UCSD-AML1 (cell line): Measurements from ENCODE around the gene TMEM196.
A peak's percentile ranks its signal among the peaks of the same experiment; 100 is the strongest.
"Not testable (repeated sequence)": the region's sequence is repeated elsewhere in the genome, so short reads cannot be mapped to it uniquely, and the experiment has no call there.

ENCODE experiments used
- DNase-seq: peaks from one replicate; lab custom pipeline; 2025; ENCODE audit not compliant: unreplicated experiment; lab: John Stamatoyannopoulos, UW

Gene TMEM196

DNA sequence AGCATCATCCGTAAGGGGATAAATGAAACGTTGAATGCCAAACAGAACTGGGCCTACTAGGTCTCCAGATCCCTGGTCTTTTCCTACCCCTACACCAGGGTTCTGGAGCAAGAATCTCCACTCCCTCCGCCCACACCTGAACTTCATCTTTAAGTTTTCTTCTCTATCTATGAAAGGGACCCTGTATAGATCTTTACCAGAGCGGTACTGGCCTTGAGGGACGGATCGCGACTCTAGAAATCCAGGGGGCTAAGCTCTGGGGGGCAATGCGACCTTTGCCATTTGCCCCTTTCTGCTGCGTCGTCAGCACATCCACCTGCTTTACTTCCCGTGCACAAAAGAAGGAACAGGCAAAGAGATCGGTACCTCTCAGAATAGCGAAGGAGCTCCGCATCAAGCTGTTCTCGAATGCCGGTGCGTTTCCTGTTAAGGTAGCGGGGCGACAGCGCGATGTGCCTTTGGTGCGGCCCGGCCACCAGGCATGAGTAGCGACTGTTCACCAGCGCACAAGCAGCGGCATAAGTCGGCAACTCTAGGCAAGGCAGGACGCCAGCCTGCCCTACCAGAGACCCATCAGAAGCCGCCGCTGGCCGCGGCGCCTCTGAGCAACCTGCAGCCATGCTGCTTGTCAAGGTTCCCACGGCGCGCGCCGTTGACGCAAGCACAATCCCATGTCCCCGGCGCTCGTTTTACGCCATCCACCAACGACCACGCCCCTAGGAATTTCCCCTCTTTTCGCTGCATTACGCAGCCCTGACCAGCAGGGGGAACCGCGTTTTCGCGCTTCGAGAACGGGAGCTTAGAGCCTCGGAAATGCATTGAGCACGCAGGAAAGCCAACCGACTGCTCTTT, 64.8 kb downstream of the TMEM196 start, which contains the start of gene POLR1F:
Gene POLR1F (minus strand): TSS at position 641 of the 852 bp plus-strand sequence. CDS start 21 bp downstream, at position 620.
- DNase-seq = peak; percentile 88

DNA sequence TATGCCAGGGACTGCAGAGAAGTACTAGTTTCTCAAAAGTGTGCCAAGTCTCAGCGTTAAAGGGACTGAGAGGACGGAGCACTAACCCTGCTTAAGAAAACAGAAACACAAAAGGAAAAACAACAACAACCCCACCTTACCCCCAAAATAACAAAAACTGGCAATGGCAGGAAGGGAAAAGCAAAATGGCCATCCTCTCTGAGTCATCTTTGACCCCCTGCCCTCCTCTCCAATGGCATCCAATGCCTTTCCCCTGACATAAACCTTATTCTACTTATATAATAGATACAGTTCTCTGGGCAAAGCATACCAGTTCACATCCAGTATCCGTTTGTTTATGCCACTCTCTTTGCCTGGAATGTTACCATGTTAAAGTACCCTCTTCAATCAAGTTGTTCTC, 66.2 kb downstream of the TMEM196 start:
- no peak for DNase-seq

DNA sequence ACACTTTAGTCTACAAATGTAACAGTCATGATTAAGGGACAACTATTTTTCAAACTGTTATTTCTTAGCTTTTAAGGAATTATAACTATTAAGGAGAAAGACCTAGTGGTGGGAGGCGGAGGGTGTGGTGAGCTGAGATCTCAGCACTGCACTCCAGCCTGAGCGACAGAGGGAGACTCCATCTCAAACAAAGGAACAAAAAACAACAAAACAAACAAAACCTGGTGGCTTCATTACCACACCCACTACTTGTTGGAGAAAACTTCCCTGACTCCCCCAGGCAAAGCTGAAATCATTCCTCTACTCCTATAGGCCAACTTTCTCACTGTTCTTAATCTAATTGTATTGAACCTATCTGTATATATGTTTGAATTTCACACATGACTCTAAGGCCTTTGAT, 67.8 kb downstream of the TMEM196 start:
- no peak for DNase-seq

DNA sequence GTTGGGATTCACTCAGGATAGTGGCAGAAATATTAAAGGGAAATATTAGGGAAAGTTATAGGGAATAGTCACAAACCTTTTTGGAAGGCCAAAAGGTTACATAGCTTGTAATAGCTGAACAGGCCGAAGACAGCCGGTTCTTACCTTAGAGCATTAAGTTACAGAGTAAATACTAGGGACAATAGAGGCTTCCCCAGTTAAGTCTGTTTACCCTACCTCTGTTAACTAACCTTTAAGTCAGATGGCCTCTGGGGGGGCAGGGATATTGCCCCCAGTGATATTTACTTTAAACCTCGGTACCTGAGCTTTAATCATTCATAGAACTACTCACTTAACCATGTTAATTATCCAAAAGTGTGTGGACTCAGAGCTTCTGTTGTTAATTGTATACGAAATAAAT, 71.9 kb downstream of the TMEM196 start:
- no peak for DNase-seq

GRCh38 chr7:19700936-19701335, 72.5 kb downstream of the TMEM196 start:
- DNase-seq = no peak

DNA sequence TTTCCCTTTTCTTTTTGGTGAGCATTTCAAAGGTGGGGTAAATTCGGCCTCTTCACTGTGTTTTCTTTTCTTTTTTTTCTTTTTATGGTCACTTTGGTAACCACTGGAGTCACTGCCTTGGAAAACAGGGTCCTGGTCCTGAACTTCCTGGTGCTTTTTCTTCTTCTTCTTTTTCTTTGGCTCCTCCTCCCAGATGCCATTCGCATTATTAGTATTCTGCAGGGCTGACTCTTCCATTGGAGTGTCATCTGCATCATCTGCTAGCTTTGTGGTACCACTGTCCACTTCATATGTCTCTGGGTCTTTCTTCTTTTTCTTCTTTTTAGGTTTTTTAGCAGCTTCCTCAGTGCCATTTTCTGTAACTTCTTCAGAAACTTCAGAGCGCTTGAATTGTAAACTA, 75.1 kb downstream of the TMEM196 start:
- no peak for DNase-seq

DNA sequence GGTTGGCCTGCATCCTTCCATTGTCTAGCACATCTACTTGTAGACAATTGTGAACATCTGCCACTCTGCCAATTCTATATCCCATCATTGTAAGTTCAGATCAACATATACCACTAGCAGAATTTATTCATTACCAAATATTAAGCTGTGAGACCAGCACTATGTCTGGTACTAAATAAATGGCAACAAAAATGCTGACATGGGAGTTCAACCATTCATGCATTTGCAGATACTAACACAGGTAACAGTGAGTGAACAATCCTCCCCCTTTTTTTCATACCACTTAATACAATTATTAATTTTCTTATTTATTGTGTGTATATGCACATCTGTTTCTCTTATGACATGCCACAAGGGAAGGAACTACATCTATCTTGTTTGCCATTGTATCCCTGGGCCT, 76.5 kb downstream of the TMEM196 start:
- no peak for DNase-seq

DNA sequence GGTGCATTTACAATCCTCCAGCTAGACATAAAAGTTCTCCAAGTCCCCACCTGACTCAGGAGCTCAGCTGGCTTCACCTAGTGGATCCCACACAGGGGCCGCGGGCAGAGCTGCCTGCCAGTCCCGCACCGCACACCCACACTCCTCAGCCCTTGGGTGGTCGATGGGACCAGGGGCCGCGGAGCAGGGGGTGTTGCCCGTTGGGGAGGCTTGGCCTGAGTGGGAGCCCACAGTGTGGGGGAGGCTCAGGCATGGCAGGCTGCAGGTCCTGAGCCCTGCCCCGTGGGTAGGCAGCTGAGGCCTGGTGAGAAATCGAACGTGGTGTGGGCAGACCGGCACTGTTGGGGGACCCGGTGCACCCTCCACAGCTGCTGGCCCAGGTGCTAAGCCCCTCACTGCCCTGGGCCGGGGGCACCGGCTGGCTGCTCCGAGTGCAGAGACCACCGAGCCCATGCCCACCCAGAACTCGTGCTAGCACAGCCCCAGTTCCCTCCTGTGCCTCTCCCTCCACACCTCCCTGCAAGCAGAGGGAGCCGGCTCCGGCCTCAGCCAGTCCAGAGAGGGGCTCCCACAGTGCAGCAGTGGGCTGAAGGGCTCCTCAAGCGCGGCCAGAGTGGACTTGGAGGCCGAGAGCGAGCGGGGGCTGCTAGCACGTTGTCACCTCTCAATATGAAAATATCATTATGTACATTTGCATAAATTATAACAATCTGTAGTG, 81.1 kb downstream of the TMEM196 start:
- no peak for DNase-seq

- no peak for DNase-seq
Observed at GRCh38 chr7:19690736-19691135, 82.7 kb downstream of the TMEM196 start.

- not testable (repeated sequence) for DNase-seq
Observed at GRCh38 chr7:19689130-19689529, 84.3 kb downstream of the TMEM196 start.

DNA sequence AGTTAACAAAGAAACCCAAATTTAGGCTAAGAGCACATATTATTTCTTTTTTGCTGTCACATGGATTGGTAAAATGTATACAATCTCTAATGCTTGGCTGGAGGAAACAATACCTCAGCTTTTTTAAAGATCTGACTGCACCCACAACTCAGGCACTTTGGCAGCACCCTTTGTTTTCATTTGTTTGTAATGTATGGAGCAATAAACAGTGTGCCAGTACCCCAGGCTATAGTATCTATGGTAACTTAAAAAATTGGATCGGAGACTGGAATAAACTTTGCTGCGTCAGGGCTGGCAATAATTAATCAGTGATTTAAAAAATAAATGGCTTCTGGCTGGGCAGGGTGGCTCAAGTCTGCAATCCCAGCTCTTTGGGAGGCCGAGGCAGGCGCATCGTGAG, 91.8 kb downstream of the TMEM196 start:
- DNase-seq = no peak

DNA sequence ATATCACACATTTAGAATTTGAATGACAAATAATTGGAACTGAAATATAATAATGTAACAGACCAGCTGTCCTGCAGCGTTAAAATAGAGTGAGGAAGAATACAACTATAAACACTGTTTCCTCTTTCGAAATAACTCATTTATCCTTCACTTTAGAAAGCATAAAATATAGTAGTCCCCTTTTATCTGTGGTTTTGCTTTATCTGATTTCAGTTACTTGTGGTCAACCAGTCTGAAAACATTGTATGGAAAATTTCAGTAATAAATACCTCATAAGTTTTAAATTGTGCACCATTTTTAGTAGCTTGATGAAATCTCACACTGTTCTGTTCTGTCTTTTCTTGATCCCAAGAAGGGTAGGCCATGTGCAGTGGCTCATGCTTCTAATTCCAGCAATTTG, 96.2 kb downstream of the TMEM196 start:
- DNase-seq = no peak

- no peak for DNase-seq
Observed at GRCh38 chr7:19675816-19676215, 97.6 kb downstream of the TMEM196 start.

DNA sequence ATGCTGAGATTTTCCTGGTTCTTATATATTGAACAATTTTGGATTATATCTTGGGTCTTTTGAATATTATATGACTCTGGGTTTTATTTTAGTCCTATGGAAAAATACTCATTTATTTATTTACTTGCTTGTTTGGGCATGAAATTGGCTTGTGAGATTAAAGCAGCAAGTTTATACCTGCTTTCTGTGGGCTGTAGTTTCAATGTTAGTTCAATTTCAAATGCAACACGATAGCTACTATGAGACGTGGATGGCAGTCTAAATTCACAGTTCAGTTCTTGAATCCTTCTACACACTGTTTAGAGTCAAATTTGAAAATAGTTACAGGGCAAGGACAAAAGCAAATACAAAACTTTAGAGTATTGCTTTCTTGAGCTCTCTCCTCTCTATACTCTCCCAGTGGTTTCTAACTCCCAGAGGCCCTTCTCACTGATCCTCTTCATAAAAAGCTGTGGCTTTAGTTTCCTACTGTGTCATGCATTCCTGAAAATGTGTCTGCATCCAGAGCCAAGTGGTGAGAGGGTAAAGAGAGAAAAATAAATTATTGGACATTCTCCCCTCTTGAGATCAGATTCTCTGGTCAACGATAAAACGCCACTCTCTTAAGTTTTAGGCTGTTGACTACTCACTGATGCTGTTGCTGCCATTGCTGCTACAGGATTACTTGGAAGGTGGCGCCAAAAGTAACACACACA, 99.0 kb downstream of the TMEM196 start:
- DNase-seq = no peak

GRCh38 chr7:19670806-19671205, 102.6 kb downstream of the TMEM196 start:
- no peak for DNase-seq
